ENCODE data around the gene ZEB2.

GRCh38 chr2:144517866-144518747 is 1.8 kb downstream of the ZEB2 start:
- TF ChIP-seq EP300 (IDR thresholded peaks at IDR 0.05) (peak in 1 of 2 donors; percentile 41), POLR2A (IDR thresholded peaks at IDR 0.05) (no peak)
